CD4-positive, alpha-beta T cell treated with Interleukin-17A for 4 hours (primary cell): ENCODE data around the gene PEMT.
"Not testable (repeated sequence)": the region's sequence is repeated elsewhere in the genome, so short reads cannot be mapped to it uniquely, and the experiment has no call there.

ENCODE experiments used
- DNase-seq: peaks from one replicate; pipeline ENCODE4 v3.0.0-alpha.2; 2020; ENCODE audit warnings: mixed read lengths

PEMT gene, protein sequence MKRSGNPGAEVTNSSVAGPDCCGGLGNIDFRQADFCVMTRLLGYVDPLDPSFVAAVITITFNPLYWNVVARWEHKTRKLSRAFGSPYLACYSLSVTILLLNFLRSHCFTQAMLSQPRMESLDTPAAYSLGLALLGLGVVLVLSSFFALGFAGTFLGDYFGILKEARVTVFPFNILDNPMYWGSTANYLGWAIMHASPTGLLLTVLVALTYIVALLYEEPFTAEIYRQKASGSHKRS

DNA sequence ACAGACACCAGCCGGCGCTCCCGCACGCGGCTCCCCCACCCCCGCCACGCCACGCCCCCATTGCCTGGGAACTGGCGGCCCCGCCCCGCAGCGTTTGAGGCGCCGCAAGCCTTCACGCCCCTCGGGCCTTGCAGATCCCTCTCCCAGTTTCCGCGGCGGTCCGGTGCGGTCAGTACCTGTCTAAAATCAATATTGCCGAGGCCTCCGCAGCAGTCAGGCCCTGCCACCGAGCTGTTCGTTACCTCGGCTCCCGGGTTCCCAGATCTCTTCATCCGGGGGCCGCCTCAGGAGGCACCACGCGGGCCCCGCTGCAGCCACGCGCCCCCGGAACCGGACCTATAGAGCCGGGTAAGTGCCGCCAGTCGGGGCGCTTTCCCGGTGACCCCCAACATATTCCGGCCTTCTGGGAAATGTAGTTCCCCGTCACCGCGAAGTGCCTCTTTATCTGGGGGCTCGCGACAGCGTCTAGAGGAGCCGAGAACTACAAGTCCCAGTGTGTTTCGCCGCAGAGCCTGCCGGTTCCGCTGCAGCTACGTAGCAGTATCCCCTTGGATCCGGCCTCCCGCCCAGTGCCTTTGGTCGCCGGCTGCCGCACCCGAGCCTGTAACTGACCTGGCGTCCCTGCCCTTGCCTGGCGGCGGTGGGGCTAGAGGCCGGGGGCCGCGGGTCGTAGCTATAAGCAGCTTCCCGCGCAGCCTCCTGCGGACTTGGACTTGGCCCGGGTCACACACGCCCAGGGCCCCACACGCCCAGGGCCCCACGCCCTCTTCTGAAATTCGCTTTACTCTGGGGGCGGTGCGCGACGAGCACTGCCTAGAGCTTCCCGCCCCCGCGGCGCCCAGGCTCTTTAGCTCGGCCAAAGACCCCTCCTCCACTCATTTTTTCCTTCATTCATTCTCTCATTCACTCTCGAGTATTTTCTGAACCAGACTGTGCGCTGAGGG lies at the start of gene PEMT:
PEMT (minus strand) TSS at position 354 of the 944 bp plus-strand sequence; CDS start at position 272, 82 bp downstream.
- peak; percentile 94 for DNase-seq

DNA sequence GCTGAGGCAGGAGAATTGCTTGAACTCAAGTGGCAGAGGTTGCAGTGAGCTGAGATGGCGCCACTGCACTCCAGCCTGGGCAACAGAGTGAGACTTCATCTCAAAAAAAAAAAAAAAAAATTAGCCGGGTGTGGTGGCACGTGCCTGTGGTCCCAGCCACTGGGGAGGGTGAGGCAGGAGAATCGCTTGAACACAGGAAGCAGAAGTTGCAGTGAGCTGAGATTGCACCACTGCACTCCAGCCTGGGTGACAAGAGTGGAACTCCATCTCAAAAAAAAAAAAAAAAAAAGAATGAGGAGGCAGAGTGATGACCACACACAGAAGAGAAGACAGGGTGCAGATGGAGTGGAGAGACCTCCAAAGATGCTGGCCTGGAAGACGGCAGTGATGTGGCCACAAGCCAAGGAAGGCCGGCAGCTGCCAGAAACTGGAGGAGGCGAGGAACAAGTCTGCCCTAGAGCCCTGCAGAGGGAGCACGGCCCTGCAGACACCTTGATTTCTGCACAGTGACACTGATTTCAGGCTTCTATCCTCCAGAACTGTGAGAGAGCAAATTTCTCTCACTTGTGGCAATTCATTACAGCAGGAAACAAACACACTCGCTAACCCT lies 48.3 kb upstream of the PEMT start:
- not testable (repeated sequence) for DNase-seq

DNA sequence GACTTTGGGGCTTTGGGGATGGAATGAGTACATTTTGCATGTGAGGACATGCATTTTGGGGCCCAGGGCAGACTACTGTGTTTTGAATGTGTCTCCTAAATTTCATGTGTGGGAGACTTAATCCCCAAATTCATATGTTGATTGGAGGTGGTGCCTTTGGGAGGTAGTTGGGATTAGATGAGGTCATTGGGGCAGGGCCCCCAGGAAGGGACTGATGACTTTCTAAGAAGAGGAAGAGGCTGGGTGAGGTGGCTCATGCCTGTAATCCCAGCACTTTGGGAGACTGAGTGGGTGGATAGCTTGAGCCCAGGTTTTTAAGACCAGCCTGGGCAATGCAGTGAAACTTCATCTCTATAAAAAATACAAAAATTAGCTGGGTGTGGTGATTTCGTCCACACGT lies 47.0 kb upstream of the PEMT start:
- no peak for DNase-seq

DNA sequence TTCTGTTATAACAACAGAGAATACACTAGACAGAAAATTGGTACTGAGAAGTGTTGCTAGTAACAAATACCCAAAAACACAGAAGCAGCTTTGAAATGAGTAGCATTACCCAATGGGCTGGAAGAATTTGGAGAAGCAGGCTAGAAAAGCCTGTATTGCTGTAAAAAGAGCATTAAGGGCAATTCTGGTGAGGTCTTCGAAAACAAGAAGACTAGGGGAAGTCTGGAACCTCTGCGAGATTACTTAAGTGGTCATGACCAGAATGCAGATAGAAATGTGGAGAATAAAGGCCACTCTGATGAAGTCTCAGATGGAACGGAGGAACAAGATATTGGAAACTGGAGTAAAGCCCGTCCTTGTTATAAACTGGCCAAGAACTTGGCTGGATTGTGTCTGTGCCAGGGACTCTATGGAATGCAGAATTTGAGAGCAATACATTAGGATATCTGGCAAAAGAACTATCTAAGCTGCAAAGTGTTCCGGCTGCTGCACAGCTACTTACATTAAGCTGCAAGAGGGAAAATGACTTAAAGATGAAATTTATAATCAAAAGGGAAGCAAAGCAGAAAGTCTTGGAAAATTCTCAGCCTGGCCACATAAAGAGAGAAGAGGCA lies 44.9 kb upstream of the PEMT start:
- DNase-seq = no peak

DNA sequence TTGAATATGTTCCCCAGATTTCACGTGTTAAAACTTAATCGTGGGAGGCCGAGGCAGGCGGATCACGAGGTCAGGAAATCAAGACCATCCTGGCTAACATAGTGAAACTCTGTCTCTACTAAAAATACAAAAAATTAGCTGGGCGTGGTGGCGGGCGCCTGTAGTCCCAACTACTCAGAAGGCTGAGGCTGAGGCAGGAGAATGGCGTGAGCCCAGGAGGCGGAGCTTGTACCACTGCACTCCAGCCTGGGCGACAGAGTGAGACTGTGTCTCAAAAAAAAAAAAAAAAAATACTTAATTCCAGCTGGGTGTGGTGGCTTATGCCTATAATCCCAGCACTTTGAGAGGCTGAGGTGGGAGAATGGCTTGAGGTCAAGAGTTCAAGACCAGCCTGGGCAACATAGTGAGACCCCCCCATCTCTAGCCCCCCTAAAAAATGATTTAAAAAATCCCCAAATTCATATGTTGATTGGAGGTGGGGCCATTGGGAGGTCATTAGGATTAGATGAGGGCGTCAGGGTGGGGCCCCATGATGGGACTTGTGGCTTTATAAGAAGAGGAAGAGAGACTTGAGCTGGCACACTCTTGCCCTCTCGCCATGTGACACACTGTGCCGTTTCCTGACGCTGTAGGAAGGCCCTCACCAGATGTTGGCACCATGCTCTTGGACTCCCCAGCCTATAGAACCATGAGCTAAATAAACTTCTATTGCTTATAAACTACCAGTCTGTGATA lies 44.2 kb upstream of the PEMT start:
- DNase-seq = not testable (repeated sequence)

DNA sequence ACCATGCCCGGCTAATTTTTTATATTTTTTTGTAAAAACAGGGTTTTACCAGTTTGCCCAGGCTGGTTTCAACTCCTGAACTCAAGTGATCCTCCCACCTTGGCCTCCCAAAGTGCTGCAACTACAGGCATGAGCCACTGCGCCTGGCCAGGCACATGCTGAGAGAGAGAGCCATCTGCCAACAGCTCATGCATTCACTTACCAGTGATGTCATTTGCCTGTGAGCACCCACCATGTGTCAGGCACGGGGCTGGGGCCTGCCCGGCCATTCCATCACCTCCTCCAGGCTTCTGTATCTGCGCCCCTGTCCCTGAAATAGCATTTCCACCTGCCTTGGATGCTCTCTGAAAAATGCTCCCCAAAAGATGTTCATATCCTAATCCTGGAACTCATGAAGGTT lies 43.6 kb upstream of the PEMT start:
- DNase-seq = no peak

DNA sequence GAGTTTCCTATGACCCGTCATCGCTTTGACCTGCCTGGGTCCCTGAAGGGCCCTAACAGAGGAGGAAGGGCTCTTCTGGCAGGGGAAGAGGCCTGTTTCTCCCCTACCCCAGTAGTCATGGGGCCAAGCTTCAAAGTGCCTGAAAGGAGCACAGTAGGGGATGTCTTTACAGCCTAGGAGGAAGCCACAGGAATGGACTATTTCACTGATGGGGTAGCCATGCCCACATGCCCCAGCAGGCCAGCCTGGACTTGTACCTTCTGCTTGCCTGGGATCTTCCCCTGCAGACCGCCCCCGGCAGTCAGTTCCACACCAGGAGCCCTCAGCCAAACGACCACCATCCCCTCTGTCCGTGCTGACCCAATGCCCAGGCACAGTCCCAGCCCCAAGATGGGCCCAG lies 41.8 kb upstream of the PEMT start:
- DNase-seq = no peak

DNA sequence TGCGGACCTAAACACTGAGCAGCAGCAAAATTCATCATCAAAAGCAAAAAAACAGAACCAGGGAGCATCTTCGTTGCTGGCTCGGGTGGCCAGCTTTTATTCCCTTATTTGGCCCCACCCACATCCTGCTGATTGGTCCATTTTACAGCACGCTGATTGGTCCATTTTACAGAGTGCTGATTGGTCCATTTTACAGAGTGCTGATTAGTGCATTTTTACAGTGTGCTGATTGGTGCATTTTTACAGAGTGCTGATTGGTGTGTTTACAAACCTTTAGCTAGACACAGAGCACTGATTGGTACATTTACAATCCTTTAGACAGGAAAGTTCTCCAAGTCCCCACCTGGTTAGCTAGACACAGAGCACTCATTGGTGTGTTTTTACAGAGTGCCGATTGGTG lies 41.2 kb upstream of the PEMT start:
- DNase-seq = not testable (repeated sequence)

DNA sequence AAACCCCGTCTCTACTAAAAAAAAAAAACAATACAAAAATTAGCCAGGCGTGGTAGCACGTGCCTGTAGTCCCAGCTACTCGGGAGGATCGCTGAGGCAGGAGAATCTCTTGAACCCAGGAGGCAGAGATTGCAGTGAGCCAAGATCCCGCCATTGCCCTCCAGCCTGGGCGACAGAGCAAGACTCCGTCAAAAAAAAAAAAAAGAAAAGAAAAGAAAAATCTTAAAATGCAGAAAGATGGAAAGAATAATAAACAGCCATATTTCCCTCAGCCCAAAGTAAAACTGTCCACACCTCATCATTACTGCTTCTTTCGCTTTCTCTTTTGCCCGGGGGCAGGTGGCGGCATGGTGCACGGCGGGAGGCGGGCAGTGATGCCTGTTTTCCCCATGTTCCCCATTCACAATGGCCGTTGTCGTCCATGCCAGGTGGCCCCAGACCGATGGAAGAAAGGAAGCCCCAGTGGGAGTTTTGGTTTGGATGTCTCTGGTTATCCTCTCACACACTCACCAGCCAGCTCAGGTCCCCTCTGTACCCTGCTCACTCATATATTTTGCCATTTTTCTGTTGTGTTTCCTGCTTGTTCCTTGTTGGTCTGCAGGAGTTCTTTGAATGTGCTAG lies 37.0 kb upstream of the PEMT start:
- peak; percentile 55 for DNase-seq

DNA sequence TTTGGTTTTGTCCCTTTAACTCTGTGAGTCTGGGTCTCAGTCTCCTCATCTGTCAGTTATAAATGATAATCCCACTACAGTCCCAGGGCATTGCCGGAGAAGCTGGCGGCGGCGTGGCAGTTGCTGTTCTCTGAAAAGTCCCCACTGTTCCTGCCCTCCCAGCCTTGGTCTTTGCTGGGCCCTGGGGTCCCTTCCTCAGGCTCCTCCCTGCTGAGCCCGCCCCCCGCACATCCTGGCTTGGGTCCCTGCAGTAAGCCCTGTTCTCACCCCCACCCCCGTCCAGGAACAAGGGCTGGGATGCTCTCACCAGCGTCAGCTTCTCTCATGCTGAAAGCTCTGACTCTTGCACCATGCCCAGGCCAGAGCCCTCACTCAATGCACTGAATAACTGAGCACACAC lies 35.3 kb upstream of the PEMT start:
- DNase-seq = no peak

DNA sequence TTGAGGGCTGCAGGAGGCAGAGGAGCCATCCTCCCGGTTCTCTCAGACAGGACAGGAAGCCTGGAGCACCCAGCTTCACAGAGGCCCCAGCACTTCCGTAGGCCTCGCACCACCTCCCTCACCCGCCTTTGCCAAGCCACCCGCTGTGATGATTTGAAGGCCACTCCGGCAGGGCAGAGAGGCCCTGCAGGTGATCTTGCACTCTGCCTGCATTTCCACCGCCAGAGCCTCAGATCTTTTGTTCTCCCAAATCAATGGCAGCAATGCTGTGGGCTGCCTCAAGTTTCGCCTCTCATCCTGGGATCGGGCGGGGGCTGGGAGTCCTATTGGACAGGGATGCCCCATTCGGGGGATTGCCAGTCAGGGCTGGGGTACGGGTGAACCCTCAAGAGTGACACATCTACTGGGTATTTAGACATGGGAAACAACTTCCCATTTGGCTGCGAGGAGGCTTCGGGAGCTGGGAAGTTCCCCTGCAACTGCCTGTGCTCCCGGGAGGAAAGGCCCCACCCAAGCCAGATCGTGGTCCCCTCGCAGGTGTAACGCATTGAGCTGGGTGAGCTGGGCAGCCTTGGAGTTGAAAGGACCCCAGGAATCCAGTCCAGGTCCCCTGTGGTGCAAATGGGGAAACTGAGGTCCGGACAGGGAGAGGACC lies 34.8 kb upstream of the PEMT start:
- no peak for DNase-seq

DNA sequence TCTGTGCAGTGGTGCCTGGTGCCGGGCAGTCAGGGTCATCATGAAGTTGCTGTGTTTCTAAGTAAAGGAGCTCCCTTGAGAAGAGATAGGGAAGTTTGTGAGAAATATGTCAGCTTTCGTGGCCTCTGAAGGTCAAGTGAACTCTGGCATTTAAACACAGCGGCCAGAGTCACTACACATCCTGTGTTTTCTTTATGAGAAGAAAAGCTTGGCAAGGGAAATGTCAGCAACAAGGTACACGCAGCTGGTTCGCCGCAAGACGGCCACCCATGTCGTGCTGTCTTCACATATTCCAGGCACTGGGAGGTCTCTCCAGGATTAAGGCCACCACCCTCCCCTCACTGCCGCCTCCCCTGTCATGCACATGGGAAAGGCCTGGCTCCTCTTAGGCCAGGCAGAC lies 33.2 kb upstream of the PEMT start:
- no peak for DNase-seq

DNA sequence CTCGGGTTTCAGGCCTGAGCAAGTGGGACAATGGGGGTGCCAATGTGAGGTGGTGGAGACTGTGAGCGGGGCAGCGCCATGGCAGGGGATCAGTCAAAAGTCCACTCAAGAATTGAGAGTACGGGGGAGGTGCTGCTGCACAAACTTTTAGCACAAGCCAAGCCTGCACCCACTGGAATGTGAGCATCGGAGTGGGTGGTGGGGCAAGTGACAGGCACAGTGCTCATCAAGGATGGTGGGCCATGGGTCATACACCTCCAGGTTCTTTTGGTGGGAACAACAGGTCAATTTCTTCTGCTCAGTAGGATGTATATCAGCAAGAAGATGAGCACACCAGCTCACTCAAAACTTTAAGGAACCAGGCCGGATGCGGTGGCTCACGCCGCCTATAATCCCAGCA lies 32.4 kb upstream of the PEMT start:
- no peak for DNase-seq

DNA sequence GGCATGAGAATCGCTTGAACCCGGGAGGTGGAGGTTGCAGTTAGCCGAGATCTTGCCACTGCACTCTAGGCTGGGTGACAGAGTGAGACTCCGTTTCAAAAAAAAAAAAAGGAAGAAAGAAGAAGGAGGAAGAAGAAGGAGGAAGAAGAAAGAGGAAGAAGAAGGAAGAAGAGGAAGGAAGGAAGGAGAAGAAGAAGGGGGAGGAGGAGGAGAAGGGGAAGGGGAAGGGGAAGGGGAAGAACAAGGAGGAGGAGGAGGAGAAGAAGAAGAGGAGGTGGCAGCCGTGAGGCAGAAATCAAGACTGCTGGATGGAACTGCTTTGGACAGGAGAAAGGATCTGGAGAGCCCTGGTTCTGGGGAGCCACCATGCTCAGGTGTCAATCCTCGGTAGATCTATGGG lies 29.7 kb upstream of the PEMT start:
- DNase-seq = no peak

DNA sequence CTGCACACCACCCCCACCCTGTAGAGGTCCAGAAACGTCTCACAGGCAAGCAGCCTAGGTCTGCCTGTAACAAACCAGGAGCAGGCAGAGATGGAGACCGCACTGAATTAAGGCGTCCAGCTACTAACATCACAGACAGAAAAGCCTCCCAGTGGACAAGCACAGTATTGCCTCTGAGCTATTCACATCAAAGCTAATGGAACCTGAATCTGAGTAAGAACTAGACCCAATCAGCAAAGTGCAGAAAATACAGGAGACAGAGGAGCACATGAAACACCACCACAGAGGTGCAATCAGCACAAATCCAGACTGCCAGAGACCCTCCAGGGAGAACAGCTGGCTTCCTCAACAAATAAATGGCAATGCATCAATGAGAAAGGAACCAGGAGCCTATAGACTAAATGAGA lies 22.2 kb upstream of the PEMT start:
- DNase-seq = peak; percentile 54

DNA sequence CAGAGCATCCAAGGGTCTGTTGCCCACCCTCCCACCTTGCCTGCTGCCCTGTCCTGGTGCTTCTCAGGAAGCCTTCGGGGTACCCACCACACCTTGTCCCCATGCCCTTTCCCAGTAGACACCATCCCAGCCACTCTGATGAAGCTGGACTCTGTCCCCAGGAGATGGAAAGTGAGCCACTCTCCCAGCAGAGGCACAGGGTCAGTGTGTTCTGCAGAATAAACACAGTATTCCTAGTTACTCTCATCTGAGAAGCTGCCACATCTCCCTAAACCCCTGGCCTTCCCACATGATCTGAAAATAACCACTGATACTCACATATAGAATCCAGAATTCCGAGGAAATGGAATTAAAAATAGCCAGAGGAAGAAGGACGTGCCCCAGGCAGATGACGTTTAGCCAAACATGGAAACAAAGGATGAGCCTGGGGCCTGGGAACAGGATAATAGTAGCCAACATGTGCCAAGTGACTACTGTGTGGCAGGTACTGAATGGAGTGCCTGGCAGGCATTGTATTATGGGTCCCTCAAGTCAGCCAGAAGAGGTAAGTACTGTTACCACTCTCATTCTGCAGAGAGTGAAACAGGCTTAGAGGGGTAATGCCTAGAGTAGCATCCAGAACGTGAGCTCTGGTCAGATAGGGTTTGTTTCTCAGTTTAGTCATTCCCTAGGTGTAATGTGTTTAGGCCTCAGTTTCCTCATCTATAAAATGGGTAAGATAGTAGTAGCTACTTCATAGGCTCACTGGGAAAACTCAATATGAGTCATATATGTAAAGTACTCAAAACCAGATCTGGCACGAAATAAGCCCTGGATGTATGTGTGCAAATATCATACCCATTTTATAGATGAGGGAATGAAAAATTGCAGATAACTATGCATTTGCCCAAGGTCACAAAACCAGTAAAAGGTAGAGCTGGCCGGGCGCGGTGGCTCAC lies 20.8 kb upstream of the PEMT start:
- no peak for DNase-seq

DNA sequence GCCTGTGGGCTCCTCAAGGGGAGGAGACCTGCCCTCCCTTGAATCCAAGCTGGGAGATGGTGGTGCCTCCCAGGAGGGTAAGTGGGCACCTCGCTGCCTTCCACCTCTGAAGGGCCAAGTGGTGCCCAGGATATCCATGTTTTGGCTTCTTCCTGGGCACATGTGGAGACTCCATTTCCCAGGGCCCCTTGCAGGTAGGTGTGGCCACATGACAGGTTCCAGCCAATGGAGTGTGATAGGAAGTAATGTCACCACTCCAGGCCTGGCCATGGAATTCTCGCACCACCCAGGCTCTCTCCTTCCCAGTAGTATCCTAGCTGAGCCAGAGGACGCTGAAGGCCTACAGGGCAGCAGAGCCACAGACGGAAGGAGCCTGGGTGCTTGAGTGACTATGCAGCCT lies 17.6 kb upstream of the PEMT start:
- DNase-seq = no peak

DNA sequence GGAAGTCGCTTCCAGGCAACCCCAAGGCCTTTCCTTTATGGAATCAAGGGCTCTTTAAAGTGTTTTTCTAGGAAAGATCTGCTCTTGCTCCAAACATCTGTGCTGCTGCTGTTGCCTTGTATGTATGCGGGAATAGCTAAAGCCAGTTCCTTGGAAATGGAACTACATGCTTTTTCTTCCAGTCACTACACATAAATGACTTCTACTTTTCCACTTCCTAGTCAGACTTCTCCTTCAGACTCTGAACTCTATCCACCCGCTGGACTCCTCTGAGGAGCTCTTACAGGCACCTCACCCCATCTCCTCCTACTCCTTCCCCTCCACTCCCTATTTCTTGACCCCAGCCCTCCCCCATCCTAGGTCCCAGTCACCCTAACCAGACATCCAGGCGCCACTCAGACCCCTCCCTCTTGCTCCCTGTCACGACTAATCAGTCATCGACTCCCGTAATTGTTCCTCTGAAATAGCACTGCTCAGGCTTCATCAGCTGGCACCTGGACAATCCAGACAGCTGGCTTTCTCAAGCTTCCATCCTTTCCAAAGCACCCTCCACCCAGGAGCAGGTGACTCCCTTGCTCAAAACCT lies 15.0 kb upstream of the PEMT start:
- no peak for DNase-seq

DNA sequence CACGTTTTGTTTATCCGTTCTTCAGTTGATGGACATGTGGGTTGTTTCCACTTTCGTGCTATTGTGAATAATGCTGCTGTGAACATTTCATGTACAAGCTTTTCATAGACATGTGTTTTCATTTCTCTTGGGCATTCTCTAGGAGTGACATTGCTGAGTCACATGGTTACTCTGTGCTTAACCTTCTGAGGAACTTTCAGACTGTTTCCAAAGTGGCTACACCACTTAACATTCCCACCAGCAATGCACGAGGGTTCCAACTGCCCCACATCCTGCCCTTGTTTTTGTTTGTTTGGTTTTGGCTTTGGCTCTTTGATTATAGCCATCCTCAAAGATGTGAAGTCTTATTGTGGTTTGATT lies 14.2 kb upstream of the PEMT start:
- DNase-seq = no peak

DNA sequence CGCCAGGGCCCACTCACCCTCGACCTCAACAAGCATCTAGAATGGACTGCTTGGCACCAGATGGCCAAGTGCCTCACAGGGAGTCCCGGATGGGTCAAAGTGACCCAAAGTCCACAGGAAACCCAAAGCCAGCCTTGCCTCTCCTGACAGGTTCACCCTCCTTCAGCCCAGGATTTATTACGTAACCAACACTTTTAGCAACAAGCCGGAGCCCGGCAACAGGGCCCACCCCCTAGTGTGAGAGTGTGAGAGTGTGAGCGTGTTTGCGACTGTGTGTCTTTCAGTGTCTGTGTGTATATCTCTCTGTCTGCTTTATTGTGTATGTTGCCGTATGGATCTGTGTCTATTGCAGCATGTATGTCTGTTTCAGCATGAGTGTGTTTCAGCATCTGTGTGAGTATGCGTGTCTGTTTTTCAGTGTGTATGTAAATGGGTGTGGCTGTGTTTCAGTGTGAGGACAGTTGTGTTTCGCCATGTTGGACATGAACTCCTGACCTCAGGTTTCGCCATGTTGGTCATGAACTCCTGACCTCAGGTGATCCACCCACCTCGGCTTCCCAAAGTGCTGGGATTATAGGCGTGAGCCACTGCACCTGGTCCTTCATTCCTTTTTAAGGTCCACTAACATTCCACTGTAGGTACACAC lies 13.7 kb upstream of the PEMT start:
- no peak for DNase-seq
